Measurements from ENCODE around the gene INPP4B.

GRCh38 chr4:142393127-142393526 is 453.0 kb downstream of the INPP4B start:
- no peak for TF ChIP-seq CTCF (IDR thresholded peaks at IDR 0.05; ENCODE audit: borderline replicate concordance, extremely low read depth, low read length, poor library complexity, severe bottlenecking)
- no peak for TF ChIP-seq EZH2 (IDR thresholded peaks at IDR 0.05; ENCODE audit: borderline replicate concordance, low read depth, low read length, severe bottlenecking)

All from DND-41 (cell line).